Measurements from ENCODE around the gene TARS1.

TARS1 gene

DNA sequence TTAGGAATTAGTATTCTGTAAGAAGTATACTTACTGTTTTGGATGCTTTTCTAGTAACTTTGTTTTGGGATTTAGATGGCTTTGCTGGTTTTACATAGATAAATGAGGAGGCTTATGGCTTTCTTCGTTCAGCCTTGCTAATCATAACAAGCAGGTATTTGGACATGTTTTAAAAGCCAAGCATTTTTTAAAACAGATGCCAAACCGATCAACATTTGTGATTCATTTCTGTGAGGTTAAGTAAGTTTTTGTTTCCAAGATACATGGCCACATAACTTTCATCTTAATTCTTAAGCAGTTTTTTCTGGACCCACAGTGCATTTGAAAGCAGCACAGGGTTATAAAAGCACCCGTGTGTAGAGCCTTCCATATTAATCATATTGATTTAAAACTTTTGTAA is 21.7 kb downstream of the TARS1 start:
- TF ChIP-seq CEBPB (IDR thresholded peaks at IDR 0.05) = no peak
- no peak for TF ChIP-seq TAF1 (IDR thresholded peaks at IDR 0.05; ENCODE audit: low read depth)
- no peak for TF ChIP-seq NFIC (IDR thresholded peaks at IDR 0.05)
- TF ChIP-seq EGR1 (IDR thresholded peaks at IDR 0.05) = no peak
- TF ChIP-seq YY1 (IDR thresholded peaks at IDR 0.05; ENCODE audit: low read depth) = no peak
- no peak for TF ChIP-seq TCF12 (IDR thresholded peaks at IDR 0.05; ENCODE audit: low read depth)
- TF ChIP-seq, protein P1, sequence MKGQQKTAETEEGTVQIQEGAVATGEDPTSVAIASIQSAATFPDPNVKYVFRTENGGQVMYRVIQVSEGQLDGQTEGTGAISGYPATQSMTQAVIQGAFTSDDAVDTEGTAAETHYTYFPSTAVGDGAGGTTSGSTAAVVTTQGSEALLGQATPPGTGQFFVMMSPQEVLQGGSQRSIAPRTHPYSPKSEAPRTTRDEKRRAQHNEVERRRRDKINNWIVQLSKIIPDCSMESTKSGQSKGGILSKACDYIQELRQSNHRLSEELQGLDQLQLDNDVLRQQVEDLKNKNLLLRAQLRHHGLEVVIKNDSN (IDR thresholded peaks at IDR 0.05) = no peak

DNA sequence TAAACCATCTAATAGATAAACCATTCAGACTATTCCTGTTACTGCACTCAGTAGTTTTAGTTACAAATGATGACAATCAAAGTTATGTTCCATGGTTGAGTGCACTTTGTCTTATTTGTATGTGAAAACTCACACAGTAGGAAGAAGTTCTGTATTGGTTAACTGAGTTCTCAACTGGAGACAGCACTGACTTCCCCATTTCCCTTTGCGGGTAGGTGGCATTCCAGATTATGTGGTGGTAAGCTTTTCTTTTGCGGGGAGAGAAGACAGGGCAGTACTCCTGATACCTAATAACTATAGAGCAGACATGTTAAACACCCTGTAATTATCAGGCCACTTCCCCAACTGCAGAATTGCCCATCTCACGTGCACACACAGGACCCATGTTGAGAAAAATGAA is 24.4 kb downstream of the TARS1 start:
- TF ChIP-seq, protein P1 (IDR thresholded peaks at IDR 0.05) = no peak

DNA sequence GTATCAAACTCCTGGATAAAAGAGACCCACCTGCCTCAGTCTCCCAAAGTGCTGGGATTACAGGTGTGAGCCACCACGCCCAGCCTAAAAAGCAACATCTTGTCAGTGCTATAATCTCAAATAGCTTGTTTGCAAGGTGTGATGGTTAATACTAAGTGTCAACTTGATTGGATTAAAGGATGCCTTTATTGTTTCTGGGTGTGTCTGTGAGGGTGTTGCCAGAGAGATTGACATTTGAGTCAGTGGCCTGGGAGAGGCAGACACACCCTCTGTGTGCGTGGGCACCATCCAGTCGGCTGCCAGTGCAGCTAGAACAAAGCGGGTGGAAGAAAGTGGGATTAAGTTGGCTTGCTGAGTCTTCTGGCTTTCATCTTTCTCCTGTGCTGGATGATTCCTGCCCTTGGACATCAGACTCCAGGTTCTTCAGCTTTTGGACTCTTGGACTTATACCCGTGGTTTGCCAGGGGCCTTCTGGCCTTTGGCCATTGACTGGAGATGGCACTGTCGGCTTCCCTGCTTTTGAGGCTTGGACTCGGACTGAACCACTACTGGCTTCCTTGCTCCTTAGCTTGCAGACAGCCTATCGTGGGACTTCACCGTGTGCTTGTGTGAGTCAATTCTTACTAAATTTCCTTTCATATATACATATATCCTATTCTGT is 28.1 kb downstream of the TARS1 start:
- no peak for TF ChIP-seq TEAD4 (IDR thresholded peaks at IDR 0.05)
- TF ChIP-seq CEBPB (IDR thresholded peaks at IDR 0.05) = no peak

DNA sequence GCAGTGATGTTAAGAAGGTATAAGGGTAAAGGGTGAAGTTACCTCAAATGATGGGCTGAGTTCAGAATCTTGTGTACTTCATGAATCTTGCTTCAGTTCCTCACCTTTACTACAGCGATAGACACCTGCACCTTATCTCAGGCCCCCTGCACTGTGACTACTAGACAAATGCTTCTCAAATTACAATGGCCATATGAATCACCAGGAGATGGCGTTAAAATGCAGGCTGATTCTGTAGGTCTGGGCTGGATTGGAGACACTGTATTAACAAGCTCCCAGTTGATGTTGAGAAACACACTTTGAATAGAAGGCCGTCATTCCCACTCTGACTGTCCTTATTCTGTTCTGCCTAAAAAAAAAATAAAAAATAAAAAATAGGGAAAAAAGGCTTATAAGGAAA is 29.8 kb downstream of the TARS1 start:
- no peak for TF ChIP-seq TEAD4 (IDR thresholded peaks at IDR 0.05)

DNA sequence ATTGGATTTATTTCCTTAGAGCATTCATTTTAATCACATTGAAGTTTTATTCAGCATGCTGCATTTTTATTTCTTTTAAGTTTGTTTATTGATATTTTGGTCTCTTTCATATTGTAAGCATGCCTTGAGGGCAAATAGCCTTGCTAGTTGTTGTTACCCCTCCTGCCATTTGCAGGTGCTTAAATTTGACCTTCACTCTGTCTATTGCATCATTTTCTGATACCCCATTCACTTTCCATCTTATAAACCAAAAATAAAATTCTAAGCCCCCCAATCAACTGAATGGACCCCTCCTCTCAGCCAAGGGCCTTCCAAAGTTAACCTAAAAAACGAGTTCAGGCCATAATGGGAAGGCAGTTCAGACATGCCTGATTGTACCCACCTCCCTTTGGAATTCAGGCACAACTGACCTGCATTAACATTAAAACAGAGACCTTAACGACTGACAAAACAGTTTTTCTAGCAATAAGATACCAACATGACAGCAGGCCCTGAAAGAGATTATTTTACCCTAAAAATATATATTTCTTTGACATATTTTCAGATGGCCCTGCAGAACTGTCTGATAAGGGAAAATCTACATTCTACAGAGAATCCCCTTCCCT is 32.1 kb downstream of the TARS1 start:
- TF ChIP-seq ZBTB7A (IDR thresholded peaks at IDR 0.05; ENCODE audit: low read depth) (no peak), NFIC (IDR thresholded peaks at IDR 0.05) (no peak), EP300 (IDR thresholded peaks at IDR 0.05; ENCODE audit: borderline replicate concordance) (no peak), RAD21 (IDR thresholded peaks at IDR 0.05; ENCODE audit: low read depth) (no peak), FOXM1 (IDR thresholded peaks at IDR 0.05; ENCODE audit: borderline replicate concordance, low read depth) (no peak), YY1 (IDR thresholded peaks at IDR 0.05; ENCODE audit: low read depth) (no peak), CEBPB (IDR thresholded peaks at IDR 0.05) (no peak), TAF1 (IDR thresholded peaks at IDR 0.05; ENCODE audit: low read depth) (no peak), TCF12 (IDR thresholded peaks at IDR 0.05; ENCODE audit: low read depth) (no peak), TEAD4 (IDR thresholded peaks at IDR 0.05) (no peak), EGR1 (IDR thresholded peaks at IDR 0.05) (no peak), CREB1 (IDR thresholded peaks at IDR 0.05; ENCODE audit: low read depth) (no peak)
- TF ChIP-seq, protein P2, sequence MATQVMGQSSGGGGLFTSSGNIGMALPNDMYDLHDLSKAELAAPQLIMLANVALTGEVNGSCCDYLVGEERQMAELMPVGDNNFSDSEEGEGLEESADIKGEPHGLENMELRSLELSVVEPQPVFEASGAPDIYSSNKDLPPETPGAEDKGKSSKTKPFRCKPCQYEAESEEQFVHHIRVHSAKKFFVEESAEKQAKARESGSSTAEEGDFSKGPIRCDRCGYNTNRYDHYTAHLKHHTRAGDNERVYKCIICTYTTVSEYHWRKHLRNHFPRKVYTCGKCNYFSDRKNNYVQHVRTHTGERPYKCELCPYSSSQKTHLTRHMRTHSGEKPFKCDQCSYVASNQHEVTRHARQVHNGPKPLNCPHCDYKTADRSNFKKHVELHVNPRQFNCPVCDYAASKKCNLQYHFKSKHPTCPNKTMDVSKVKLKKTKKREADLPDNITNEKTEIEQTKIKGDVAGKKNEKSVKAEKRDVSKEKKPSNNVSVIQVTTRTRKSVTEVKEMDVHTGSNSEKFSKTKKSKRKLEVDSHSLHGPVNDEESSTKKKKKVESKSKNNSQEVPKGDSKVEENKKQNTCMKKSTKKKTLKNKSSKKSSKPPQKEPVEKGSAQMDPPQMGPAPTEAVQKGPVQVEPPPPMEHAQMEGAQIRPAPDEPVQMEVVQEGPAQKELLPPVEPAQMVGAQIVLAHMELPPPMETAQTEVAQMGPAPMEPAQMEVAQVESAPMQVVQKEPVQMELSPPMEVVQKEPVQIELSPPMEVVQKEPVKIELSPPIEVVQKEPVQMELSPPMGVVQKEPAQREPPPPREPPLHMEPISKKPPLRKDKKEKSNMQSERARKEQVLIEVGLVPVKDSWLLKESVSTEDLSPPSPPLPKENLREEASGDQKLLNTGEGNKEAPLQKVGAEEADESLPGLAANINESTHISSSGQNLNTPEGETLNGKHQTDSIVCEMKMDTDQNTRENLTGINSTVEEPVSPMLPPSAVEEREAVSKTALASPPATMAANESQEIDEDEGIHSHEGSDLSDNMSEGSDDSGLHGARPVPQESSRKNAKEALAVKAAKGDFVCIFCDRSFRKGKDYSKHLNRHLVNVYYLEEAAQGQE (IDR thresholded peaks at IDR 0.05; ENCODE audit: low read depth) = no peak
- TF ChIP-seq, protein P3, sequence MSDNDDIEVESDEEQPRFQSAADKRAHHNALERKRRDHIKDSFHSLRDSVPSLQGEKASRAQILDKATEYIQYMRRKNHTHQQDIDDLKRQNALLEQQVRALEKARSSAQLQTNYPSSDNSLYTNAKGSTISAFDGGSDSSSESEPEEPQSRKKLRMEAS (IDR thresholded peaks at IDR 0.05) = no peak
- TF ChIP-seq, protein P1 (IDR thresholded peaks at IDR 0.05) = no peak

DNA sequence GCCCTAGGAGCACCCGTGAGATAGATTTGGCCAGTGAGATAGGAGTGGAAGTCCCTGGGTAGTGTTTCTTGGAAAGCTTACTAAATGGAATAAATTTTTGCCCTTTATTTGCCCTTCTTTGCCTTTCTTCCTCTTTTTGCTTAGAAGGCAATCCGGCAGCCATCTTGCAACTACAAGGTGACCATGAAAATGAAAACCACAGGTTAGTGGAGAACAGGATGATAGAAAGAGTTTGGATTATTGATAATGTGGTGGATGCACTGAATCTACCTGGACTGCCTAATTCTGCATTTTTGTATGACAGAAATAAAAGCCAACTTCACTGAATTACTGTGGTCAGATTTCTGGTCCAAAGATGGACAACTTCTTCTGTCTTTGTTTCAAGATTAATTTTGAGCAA is 33.2 kb downstream of the TARS1 start:
- TF ChIP-seq TEAD4 (IDR thresholded peaks at IDR 0.05) (no peak), EGR1 (IDR thresholded peaks at IDR 0.05) (no peak), YY1 (IDR thresholded peaks at IDR 0.05; ENCODE audit: low read depth) (no peak), CREB1 (IDR thresholded peaks at IDR 0.05; ENCODE audit: low read depth) (no peak), TCF12 (IDR thresholded peaks at IDR 0.05; ENCODE audit: low read depth) (no peak), NFIC (IDR thresholded peaks at IDR 0.05) (no peak), RAD21 (IDR thresholded peaks at IDR 0.05; ENCODE audit: low read depth) (no peak), EP300 (IDR thresholded peaks at IDR 0.05; ENCODE audit: borderline replicate concordance) (no peak), TAF1 (IDR thresholded peaks at IDR 0.05; ENCODE audit: low read depth) (no peak), FOXM1 (IDR thresholded peaks at IDR 0.05; ENCODE audit: borderline replicate concordance, low read depth) (no peak), CEBPB (IDR thresholded peaks at IDR 0.05) (no peak)
- TF ChIP-seq, protein P3 (IDR thresholded peaks at IDR 0.05) = no peak
- TF ChIP-seq, protein P2 (IDR thresholded peaks at IDR 0.05; ENCODE audit: low read depth) = no peak
- TF ChIP-seq, protein P1 (IDR thresholded peaks at IDR 0.05) = no peak
